Measurements from ENCODE around the gene THAP11.

The THAP11 gene

GRCh38 chr16:67847064-67847861, 5.1 kb downstream of the THAP11 start, which contains the start of gene CENPT:
TSS of gene CENPT (minus strand) at chr16:67847693. CDS start at chr16:67833859, 13,834 bp downstream.
- H3K27me3 ChIP-seq (ENCODE audit: insufficient read depth, low read length), result no peaks in the 10 kb centered on the region
- peaks cover 38% of the 10 kb centered on the region for H3K4me1 ChIP-seq (ENCODE audit: control insufficient read depth, insufficient read depth, low read length, unreplicated experiment)
- H3K36me3 ChIP-seq (ENCODE audit: insufficient read depth, low read length), result no peaks in the 10 kb centered on the region
- peaks cover 84% of the 10 kb centered on the region for H3K79me2 ChIP-seq (ENCODE audit: control insufficient read depth, insufficient read depth, low read length, unreplicated experiment)
- H2AFZ ChIP-seq (ENCODE audit: low read length, unreplicated experiment), result peak within 1 kb of the TSS; percentile 19
- H3K4me3 ChIP-seq (ENCODE audit: low read depth, low read length), result peak within 1 kb of the TSS; percentile 94
- H3K27ac ChIP-seq (ENCODE audit: low read depth, low read length), result peak within 1 kb of the TSS; percentile 69

GRCh38 chr16:67848118-67848517, 6.0 kb downstream of the THAP11 start:
- no peaks in the 10 kb centered on the region for H3K36me3 ChIP-seq (ENCODE audit: insufficient read depth, low read length)

GRCh38 chr16:67853670-67854069, 11.6 kb downstream of the THAP11 start:
- H3K4me3 ChIP-seq (ENCODE audit: low read depth, low read length), result no peak overlapping the region
- no peak overlapping the region for H2AFZ ChIP-seq (ENCODE audit: low read length, unreplicated experiment)
- no peaks in the 10 kb centered on the region for H3K27me3 ChIP-seq (ENCODE audit: insufficient read depth, low read length)
- no peak overlapping the region for H3K27ac ChIP-seq (ENCODE audit: low read depth, low read length)
- H3K4me1 ChIP-seq (ENCODE audit: control insufficient read depth, insufficient read depth, low read length, unreplicated experiment), result peaks cover 24% of the 10 kb centered on the region
- H3K79me2 ChIP-seq (ENCODE audit: control insufficient read depth, insufficient read depth, low read length, unreplicated experiment), result peaks cover 90% of the 10 kb centered on the region
- H3K36me3 ChIP-seq (ENCODE audit: insufficient read depth, low read length), result no peaks in the 10 kb centered on the region

More at GRCh38 chr16:67848118-67848517, 6.0 kb downstream of the THAP11 start:
- peaks cover 88% of the 10 kb centered on the region for H3K79me2 ChIP-seq (ENCODE audit: control insufficient read depth, insufficient read depth, low read length, unreplicated experiment)
- peaks cover 38% of the 10 kb centered on the region for H3K4me1 ChIP-seq (ENCODE audit: control insufficient read depth, insufficient read depth, low read length, unreplicated experiment)
- H3K27ac ChIP-seq (ENCODE audit: low read depth, low read length), result peak overlapping the region; percentile 69
- H2AFZ ChIP-seq (ENCODE audit: low read length, unreplicated experiment), result no peak overlapping the region
- H3K27me3 ChIP-seq (ENCODE audit: insufficient read depth, low read length), result no peaks in the 10 kb centered on the region
- peak overlapping the region; percentile 94 for H3K4me3 ChIP-seq (ENCODE audit: low read depth, low read length)

- Histone ChIP-seq H3K27me3 (ENCODE audit: insufficient read depth, low read length) (no peaks in the 10 kb centered on the region), H3K4me1 (ENCODE audit: control insufficient read depth, insufficient read depth, low read length, unreplicated experiment) (peaks cover 26% of the 10 kb centered on the region), H3K36me3 (ENCODE audit: insufficient read depth, low read length) (no peaks in the 10 kb centered on the region), H2AFZ (ENCODE audit: low read length, unreplicated experiment) (no peak overlapping the region), H3K27ac (ENCODE audit: low read depth, low read length) (peak overlapping the region; percentile 99), H3K4me3 (ENCODE audit: low read depth, low read length) (no peak overlapping the region), H3K79me2 (ENCODE audit: control insufficient read depth, insufficient read depth, low read length, unreplicated experiment) (peaks cover 91% of the 10 kb centered on the region)
Observed at GRCh38 chr16:67855789-67856188, 13.7 kb downstream of the THAP11 start.

- peak overlapping the region; percentile 99 for H3K27ac ChIP-seq (ENCODE audit: low read depth, low read length)
- H3K36me3 ChIP-seq (ENCODE audit: insufficient read depth, low read length), result no peaks in the 10 kb centered on the region
- peak overlapping the region; percentile 10; the same call in 1 of the 2 replicates for H3K4me3 ChIP-seq (ENCODE audit: low read depth, low read length)
- H2AFZ ChIP-seq (ENCODE audit: low read length, unreplicated experiment), result no peak overlapping the region
- H3K79me2 ChIP-seq (ENCODE audit: control insufficient read depth, insufficient read depth, low read length, unreplicated experiment), result peaks cover 90% of the 10 kb centered on the region
- peaks cover 39% of the 10 kb centered on the region for H3K4me1 ChIP-seq (ENCODE audit: control insufficient read depth, insufficient read depth, low read length, unreplicated experiment)
- H3K27me3 ChIP-seq (ENCODE audit: insufficient read depth, low read length), result no peaks in the 10 kb centered on the region
Observed at GRCh38 chr16:67856927-67857546, 14.9 kb downstream of the THAP11 start.

- peak overlapping the region; percentile 99 for H3K27ac ChIP-seq (ENCODE audit: low read depth, low read length)
- peak overlapping the region; percentile 10; the same call in 1 of the 2 replicates for H3K4me3 ChIP-seq (ENCODE audit: low read depth, low read length)
- no peak overlapping the region for H2AFZ ChIP-seq (ENCODE audit: low read length, unreplicated experiment)
- no peaks in the 10 kb centered on the region for H3K27me3 ChIP-seq (ENCODE audit: insufficient read depth, low read length)
- no peaks in the 10 kb centered on the region for H3K36me3 ChIP-seq (ENCODE audit: insufficient read depth, low read length)
- peaks cover 45% of the 10 kb centered on the region for H3K4me1 ChIP-seq (ENCODE audit: control insufficient read depth, insufficient read depth, low read length, unreplicated experiment)
- peaks cover 92% of the 10 kb centered on the region for H3K79me2 ChIP-seq (ENCODE audit: control insufficient read depth, insufficient read depth, low read length, unreplicated experiment)
Observed at GRCh38 chr16:67857547-67858233, 15.6 kb downstream of the THAP11 start.

- H2AFZ ChIP-seq (ENCODE audit: low read length, unreplicated experiment), result no peak overlapping the region
- peaks cover 51% of the 10 kb centered on the region for H3K4me1 ChIP-seq (ENCODE audit: control insufficient read depth, insufficient read depth, low read length, unreplicated experiment)
Observed at GRCh38 chr16:67858500-67858899, 16.4 kb downstream of the THAP11 start.

GRCh38 chr16:67860589-67861398, 18.7 kb downstream of the THAP11 start:
- H3K27ac ChIP-seq (ENCODE audit: low read depth, low read length), result peak overlapping the region; percentile 93
- H3K36me3 ChIP-seq (ENCODE audit: insufficient read depth, low read length), result no peaks in the 10 kb centered on the region
- no peak overlapping the region for H2AFZ ChIP-seq (ENCODE audit: low read length, unreplicated experiment)
- peaks cover 57% of the 10 kb centered on the region for H3K4me1 ChIP-seq (ENCODE audit: control insufficient read depth, insufficient read depth, low read length, unreplicated experiment)
- peak overlapping the region; percentile 13; the same call in 1 of the 2 replicates for H3K4me3 ChIP-seq (ENCODE audit: low read depth, low read length)
- peaks cover 88% of the 10 kb centered on the region for H3K79me2 ChIP-seq (ENCODE audit: control insufficient read depth, insufficient read depth, low read length, unreplicated experiment)
- no peaks in the 10 kb centered on the region for H3K27me3 ChIP-seq (ENCODE audit: insufficient read depth, low read length)

More at GRCh38 chr16:67858500-67858899, 16.4 kb downstream of the THAP11 start:
- Histone ChIP-seq H3K79me2 (ENCODE audit: control insufficient read depth, insufficient read depth, low read length, unreplicated experiment) (peaks cover 90% of the 10 kb centered on the region), H3K27me3 (ENCODE audit: insufficient read depth, low read length) (no peaks in the 10 kb centered on the region), H3K27ac (ENCODE audit: low read depth, low read length) (peak overlapping the region; percentile 99), H3K36me3 (ENCODE audit: insufficient read depth, low read length) (no peaks in the 10 kb centered on the region), H3K4me3 (ENCODE audit: low read depth, low read length) (no peak overlapping the region)

- Histone ChIP-seq H2AFZ (ENCODE audit: low read length, unreplicated experiment) (no peak overlapping the region), H3K36me3 (ENCODE audit: insufficient read depth, low read length) (no peaks in the 10 kb centered on the region; the same call in 1 of the 2 replicates), H3K27ac (ENCODE audit: low read depth, low read length) (peak overlapping the region; percentile 93), H3K4me3 (ENCODE audit: low read depth, low read length) (no peak overlapping the region), H3K27me3 (ENCODE audit: insufficient read depth, low read length) (no peaks in the 10 kb centered on the region), H3K79me2 (ENCODE audit: control insufficient read depth, insufficient read depth, low read length, unreplicated experiment) (peaks cover 87% of the 10 kb centered on the region), H3K4me1 (ENCODE audit: control insufficient read depth, insufficient read depth, low read length, unreplicated experiment) (peaks cover 53% of the 10 kb centered on the region)
Observed at GRCh38 chr16:67861877-67862276, 19.8 kb downstream of the THAP11 start.
